HepG2 (cell line): ENCODE results near the gene ABHD1. TPM values are rescaled to one million over a fixed set of nuclear protein-coding genes. Genes with fewer than 3 reads are reported as not detected.

Source experiments
- BRD4 ChIP-seq: sonication (generic); formaldehyde crosslinking; IDR thresholded peaks from 2 replicates; pipeline ENCODE4 v1.4.0; 2020; ENCODE audit warnings: missing genetic modification reagents
- BRF2 ChIP-seq: sonication (generic); formaldehyde crosslinking; IDR thresholded peaks from 2 replicates; pipeline ENCODE4 v1.8.1; 2022; ENCODE audit warnings: mild to moderate bottlenecking, missing genetic modification reagents
- EED ChIP-seq: sonication (generic); formaldehyde crosslinking; IDR thresholded peaks from 2 replicates; pipeline ENCODE4 v1.5.0; 2020; ENCODE audit warnings: mild to moderate bottlenecking, missing genetic modification reagents
- FOXP1 ChIP-seq, 2 experiments: fragments of 450-650 bp in 1 of 2; IDR thresholded peaks; 2 replicates each; pipeline ENCODE4 v1.6.1; 2017 to 2018; ENCODE audit warnings: antibody characterized with exemption in 1 of 2
- GPN1 ChIP-seq: sonication (generic); formaldehyde crosslinking; IDR thresholded peaks from 2 replicates; pipeline ENCODE4 v1.5.1; 2020; ENCODE audit warnings: missing genetic modification reagents, borderline replicate concordance
- KAT7 ChIP-seq: IDR thresholded peaks from 2 replicates; pipeline ENCODE4 v1.6.1; 2018; ENCODE audit warnings: borderline replicate concordance, missing compliant biosample characterization
- KDM4B ChIP-seq: sonication (generic); formaldehyde crosslinking; IDR thresholded peaks from 2 replicates; pipeline ENCODE4 v1.4.0; 2020; ENCODE audit warnings: missing genetic modification reagents
- KDM6A ChIP-seq: IDR thresholded peaks from 2 replicates; pipeline ENCODE4 v1.6.1; 2016; ENCODE audit warnings: low read depth
- MED13 ChIP-seq: sonication (generic); formaldehyde crosslinking; IDR thresholded peaks from 2 replicates; pipeline ENCODE4 v1.5.0; 2020; ENCODE audit warnings: missing genetic modification reagents
- MIXL1 ChIP-seq: IDR thresholded peaks from 2 replicates; pipeline ENCODE4 v1.6.1; 2016
- MXD4 ChIP-seq: IDR thresholded peaks from 2 replicates; pipeline ENCODE4 v1.6.1; 2016; ENCODE audit warnings: mild to moderate bottlenecking, missing biosample characterization, missing genetic modification reagents
- NAIF1 ChIP-seq: sonication (generic); formaldehyde crosslinking; IDR thresholded peaks from 2 replicates; pipeline ENCODE4 v1.5.0; 2020; ENCODE audit warnings: mild to moderate bottlenecking, missing genetic modification reagents, borderline replicate concordance
- PHF8 ChIP-seq: sonication (generic); formaldehyde crosslinking; IDR thresholded peaks from 2 replicates; pipeline ENCODE4 v1.5.0; 2020; ENCODE audit warnings: missing genetic modification reagents
- REST ChIP-seq, 2 experiments: IDR thresholded peaks; 2 replicates each; pipeline ENCODE4 v1.6.1; 2011 to 2012; ENCODE audit warnings: low read length in 2 of 2, borderline replicate concordance in 1 of 2, low read depth in 1 of 2, mild to moderate bottlenecking in 1 of 2, moderate library complexity in 1 of 2
- RNF219 ChIP-seq: sonication (generic); formaldehyde crosslinking; IDR thresholded peaks from 2 replicates; pipeline ENCODE4 v1.5.0; 2020; ENCODE audit warnings: mild to moderate bottlenecking, missing genetic modification reagents
- SIN3B ChIP-seq: fragments of 150-350 bp; IDR thresholded peaks from 2 replicates; pipeline ENCODE4 v1.6.1; 2014; ENCODE audit warnings: low read length
- SOX5 ChIP-seq: IDR thresholded peaks from 2 replicates; pipeline ENCODE4 v1.6.1; 2016; ENCODE audit warnings: borderline replicate concordance
- STAT5B ChIP-seq: sonication (generic); formaldehyde crosslinking; IDR thresholded peaks from 2 replicates; pipeline ENCODE4 v1.4.0; 2020; ENCODE audit warnings: missing genetic modification reagents
- THYN1 ChIP-seq: sonication (generic); formaldehyde crosslinking; IDR thresholded peaks from 2 replicates; pipeline ENCODE4 v1.8.1; 2023; ENCODE audit warnings: low read depth, mild to moderate bottlenecking, moderate library complexity, missing genetic modification reagents, borderline replicate concordance
- ZFP36L2 ChIP-seq: sonication (generic); formaldehyde crosslinking; IDR thresholded peaks from 2 replicates; pipeline ENCODE4 v1.4.0; 2020; ENCODE audit warnings: missing genetic modification reagents
- ZFP62 ChIP-seq: sonication (generic); formaldehyde crosslinking; IDR thresholded peaks from 2 replicates; pipeline ENCODE4 v1.4.0; 2020; ENCODE audit warnings: missing genetic modification reagents
- ZNF282 ChIP-seq: fragments of 450-650 bp; IDR thresholded peaks from 2 replicates; pipeline ENCODE4 v1.6.1; 2018; ENCODE audit not compliant: partially characterized antibody
- ZNF326 ChIP-seq: sonication (generic); formaldehyde crosslinking; IDR thresholded peaks from 2 replicates; pipeline ENCODE4 v1.4.0; 2020; ENCODE audit warnings: missing genetic modification reagents, borderline replicate concordance
- ZNF740 ChIP-seq: sonication (generic); formaldehyde crosslinking; IDR thresholded peaks from 2 replicates; pipeline ENCODE4 v1.4.0; 2020; ENCODE audit warnings: missing genetic modification reagents
- polyA plus RNA-seq, 8 experiments: library from polyadenylated mRNA; depleted of rRNA in 3 of 8; stranded (reverse) in 7 of 8; unstranded in 1 of 8; fragments of >200 nt; fragmentation: Illumina TruSeq in 4 of 8; extraction: Trizol in 4 of 8; gene quantifications; 2 replicates each; pipeline versions ENCODE4 v1.2.1 to v1.2.3, GENCODE V29; 2011 to 2016; ENCODE audit warnings: low read depth in 4 of 8, missing spikeins in 1 of 8, mixed read lengths in 1 of 8; ENCODE audit not compliant: insufficient read depth in 1 of 8
- total RNA-seq, 5 experiments: library from RNA; depleted of rRNA; stranded (reverse); fragments of >200 nt; fragmentation: Illumina TruSeq; extraction: Trizol; gene quantifications; 2 replicates each; pipeline ENCODE4 v1.2.3, GENCODE V29; 2016; ENCODE audit warnings: low read depth in 1 of 5

Gene ABHD1
- total and polyA plus RNA-seq, 2 of the 13 experiments (the other 11 are each of a cell fraction or from before 2014, with no cell fraction given): 0.04 to 0.81 TPM

- TF ChIP-seq KAT7 (CRISPR knock-in tag): peak; percentile 76; the same call in 1 of the 2 replicates
- TF ChIP-seq KDM6A: peak; percentile 89
- TF ChIP-seq EED (CRISPR knock-in tag): no peak
- TF ChIP-seq ZNF740: no peak
- no peak for TF ChIP-seq ZFP62 (CRISPR knock-in tag)
- no peak for TF ChIP-seq RNF219 (CRISPR knock-in tag)
- peak; percentile 83; the same call in 1 of the 2 replicates for TF ChIP-seq STAT5B (CRISPR knock-in tag)
- TF ChIP-seq BRD4 (CRISPR knock-in tag): peak; percentile 99
- TF ChIP-seq KDM4B: no peak; the same call in none of the 2 replicates
- 0 out of 2 replicates have a peak, but pooled peaks have one; percentile 33 for TF ChIP-seq THYN1 (CRISPR knock-in tag)
- no peak for TF ChIP-seq ZNF326 (CRISPR knock-in tag)
- no peak for TF ChIP-seq GPN1 (CRISPR knock-in tag)
- peak; percentile 55 for TF ChIP-seq PHF8 (CRISPR knock-in tag)
- peak in 1 of 2 experiments; percentile 56; a peak in 2 of 4 replicates for TF ChIP-seq REST (IDR thresholded peaks at IDR 0.05; ENCODE audit: borderline replicate concordance in 1 of 2, low read depth in 1 of 2, low read length in 2 of 2)
- TF ChIP-seq FOXP1 (IDR thresholded peaks at IDR 0.05): no peak
- peak; percentile 89 for TF ChIP-seq FOXP1 (CRISPR knock-in tag; IDR thresholded peaks at IDR 0.05)
- peak; percentile 65; the same call in 1 of the 2 replicates for TF ChIP-seq MXD4
- TF ChIP-seq SIN3B: no peak
- no peak for TF ChIP-seq ZNF282
- no peak for TF ChIP-seq NAIF1 (CRISPR knock-in tag)
- peak; percentile 96 for TF ChIP-seq MIXL1 (CRISPR knock-in tag)
- peak; percentile 72; the same call in 1 of the 2 replicates for TF ChIP-seq SOX5 (CRISPR knock-in tag)
- peak; percentile 26; the same call in 1 of the 2 replicates for TF ChIP-seq BRF2 (CRISPR knock-in tag)
- 0 out of 2 replicates have a peak, but pooled peaks have one; percentile 21 for TF ChIP-seq ZFP36L2 (CRISPR knock-in tag)
- TF ChIP-seq MED13 (CRISPR knock-in tag): no peak
Measured at GRCh38 chr2:27093430-27094352, 29.9 kb upstream of the ABHD1 start (continued).
